ENCODE results near the gene SPP2.

SPP2 gene

DNA sequence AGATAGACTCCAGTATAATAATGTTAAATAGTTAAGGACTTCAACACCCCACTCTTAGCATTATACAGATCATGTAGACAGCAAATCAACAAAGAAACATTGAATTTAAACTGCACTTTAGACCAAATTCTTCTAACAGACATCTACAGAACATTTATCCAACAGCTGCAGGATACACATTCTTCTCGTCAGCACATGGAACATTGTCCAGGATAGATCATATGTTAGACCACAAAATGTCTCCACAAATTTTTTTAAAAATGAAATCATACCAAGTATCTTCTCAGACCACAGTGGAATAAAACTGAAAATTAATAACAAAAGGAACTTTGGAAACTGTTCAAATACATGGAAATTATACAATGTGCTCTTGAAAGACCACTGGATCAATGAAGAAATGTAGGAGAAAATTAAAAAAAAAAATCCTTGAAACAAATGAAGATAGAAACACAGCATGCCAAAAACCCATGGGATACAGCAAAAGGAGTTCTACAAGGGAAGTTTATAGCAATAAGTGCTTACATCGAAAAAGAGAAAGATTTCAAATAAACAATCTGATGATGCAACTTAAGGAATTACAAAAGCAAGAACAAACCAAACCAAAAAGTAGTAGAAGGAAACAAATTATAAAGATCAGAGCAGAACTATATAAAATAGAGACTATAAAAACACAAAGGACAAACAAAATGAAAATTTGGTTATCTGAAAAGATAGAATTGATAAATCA is 12.3 kb upstream of the SPP2 start:
- DNase-seq, result no peak

DNA sequence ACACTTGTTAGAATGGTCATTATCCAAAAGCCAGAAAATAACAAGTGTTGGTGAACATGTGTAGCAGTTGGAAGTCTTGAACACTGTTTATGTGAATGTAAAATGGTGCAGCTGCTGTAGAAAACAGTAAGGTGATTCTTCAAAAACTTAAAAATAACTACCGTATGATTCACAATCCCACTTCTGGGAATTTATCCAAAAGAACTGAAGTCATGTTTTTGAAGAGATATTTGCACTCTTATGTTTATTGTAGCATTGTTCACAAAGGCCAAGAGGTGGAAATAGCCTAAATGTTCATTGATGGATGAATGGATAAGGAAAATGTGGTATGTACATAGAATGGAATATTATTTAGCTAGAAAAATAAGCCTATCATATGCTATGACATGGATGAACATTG is 6.3 kb upstream of the SPP2 start:
- DNase-seq, result no peak

DNA sequence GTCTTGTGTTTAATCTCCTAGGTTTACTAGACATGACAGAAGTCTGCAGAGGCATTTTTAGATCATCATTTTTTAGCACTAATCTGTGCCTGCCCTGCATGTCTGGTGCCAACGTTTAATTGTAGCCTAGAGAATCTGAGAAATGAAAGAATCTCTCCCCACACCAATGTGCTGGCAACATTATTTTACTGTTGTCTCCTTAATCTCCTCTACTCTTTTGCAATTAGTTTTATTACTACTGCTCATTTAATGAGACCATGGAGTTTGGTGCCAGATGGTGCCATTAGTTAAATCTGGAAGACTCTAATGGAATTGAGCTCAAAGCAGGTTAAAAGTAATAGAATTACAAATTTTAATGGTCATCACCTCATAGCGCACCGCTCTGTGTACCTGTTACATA is 4.0 kb upstream of the SPP2 start:
- no peak for DNase-seq

DNA sequence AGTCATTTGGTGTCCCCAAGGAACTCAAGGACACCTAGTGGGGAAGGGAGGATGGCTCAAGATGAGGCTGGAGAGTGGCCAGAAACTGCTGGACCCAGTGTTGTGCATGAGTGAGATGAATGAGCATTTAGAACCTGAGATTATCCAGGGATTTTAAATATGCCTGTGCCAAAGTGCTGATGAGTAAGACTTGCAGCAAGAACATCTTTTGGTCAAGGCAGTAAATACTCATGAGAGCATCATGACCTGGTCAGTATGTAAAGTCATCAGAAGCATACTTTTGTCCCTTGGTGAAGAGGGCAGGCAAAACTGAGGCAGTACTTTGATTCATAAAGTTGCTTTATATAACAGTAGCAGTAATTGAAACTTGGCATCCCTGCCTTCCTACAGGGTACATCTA is 3.1 kb upstream of the SPP2 start:
- DNase-seq, result no peak

DNA sequence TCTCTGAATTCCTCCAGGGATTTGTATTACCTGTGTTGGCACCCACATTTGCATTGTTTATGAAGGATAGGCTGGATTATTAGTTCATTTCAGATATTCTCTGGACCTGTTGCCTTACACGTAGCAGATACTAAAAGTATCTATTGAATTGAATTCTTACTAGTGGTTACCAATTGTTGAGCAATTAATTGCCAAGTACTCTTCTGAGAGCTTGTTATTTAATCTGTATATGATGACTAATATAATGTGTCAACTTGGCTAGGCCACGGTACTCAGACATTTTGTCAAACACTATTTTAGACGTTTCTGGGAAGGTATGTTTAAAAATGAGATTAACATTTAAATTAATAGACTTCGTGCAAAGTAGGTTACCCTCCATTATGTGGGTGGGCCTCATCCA is 2.5 kb upstream of the SPP2 start:
- no peak for DNase-seq

DNA sequence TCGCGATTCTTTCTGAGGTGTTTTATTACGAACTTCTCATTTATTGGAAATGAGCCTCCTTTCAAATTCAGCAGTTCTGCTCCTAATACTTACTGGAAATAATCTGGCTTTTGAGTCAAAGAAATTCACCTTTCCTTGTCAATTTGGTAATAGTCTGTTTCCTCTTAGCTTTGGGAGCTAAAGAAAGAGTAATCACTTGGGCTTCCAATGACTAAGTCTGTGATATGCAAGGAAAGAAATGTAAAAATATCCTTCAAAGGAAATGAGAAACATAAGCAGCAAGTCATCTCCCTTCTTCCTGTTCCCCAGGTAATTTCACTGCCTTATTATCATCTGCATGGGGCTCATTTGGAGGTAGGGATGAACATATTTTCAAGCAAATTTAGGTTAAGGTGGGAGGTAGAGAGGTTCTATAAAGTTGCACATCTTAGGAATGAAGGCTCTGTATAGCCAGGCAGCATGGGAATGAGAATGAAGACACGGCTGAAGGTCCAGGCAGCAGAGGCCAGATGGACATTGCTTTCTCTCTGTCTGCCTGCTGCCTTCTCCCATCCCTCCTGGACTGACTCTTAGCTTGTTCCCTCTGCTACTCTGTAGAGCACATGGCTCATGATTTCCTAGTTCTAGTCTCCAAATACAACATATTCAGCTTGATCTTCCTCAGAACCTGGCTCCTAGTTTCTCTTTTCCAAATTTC is 1.0 kb downstream of the SPP2 start:
- no peak for DNase-seq

DNA sequence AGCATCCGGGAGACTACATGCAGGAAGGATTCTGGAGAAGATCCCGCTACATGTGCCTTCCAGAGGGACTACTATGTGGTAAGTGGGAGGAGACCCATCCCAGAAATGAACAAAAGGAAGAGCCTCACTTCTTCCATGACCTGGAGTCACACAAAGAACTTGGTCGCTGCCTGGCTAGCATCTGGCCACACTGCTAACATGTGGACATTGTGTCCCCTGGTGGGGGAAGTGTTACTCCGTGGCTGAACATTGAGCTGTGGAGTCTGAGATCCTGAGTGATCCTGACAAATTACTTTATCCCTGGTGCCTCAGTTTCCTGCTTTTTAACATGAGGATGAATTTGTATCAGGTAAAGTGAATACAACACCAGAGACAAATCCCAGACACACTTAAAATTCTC is 8.4 kb downstream of the SPP2 start:
- no peak for DNase-seq

DNA sequence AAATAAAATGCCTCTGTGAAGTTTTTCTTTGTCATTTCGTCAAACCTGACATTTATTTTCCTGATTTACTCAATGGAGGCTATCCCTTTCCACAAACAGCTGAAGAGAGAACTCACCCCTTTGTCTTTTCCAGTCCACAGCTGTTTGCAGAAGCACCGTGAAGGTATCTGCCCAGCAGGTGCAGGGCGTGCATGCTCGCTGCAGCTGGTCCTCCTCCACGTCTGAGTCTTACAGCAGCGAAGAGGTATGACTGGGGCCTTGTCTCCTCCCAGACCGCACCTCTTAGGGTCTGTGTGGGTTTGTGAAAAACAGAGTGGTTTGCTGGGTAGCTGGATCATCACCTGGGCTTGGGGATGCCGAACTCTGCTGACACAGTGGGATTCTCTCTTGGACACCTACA is 9.7 kb downstream of the SPP2 start:
- DNase-seq, result no peak

DNA sequence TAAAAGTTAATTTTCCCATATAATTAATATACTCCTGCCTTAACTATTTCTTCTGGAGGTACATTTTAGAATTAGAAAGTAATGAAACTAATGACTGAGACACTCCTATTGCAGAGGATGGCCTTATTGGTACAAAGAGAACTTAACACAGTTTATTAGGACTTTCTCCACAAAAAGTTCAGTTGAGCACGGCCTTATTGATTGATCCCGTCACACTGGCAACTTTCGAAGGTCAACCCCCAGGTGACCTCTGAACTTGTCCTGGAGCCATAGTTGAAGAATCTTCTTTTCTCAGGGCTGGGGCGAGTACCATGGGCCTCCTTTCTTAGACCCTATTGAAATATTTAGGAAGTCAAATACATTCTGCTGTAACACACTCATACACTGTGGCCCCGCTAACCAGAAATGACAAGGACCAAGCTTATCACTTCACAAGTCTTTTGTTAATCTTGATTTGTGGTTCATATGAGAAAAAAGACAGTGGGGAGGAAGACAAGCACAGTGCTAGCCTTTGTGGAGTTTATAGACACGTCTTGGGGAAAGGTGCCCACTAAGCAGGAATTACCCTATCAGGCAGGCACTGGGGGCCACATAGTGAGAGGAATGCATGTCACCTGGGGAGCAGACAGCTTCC is 11.2 kb downstream of the SPP2 start:
- DNase-seq, result no peak

DNA sequence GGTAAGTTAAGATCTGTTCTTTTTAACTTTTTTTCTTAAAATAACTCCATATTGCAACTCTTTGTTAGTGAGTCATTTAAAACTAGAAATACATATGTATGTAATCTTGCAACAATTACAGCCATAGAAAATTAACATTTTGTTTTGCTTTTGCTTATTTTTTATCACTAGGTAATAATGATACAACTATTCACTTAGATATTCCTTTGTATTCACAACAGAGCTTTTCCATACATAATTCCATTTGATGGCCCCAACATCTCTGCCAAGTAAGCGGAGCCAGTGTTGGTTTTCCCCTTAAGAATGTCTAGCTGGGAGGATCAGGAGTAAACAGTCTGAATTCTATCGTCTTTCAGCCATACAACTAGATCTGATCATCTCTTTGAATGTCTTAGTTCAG is 16.1 kb downstream of the SPP2 start:
- no peak for DNase-seq

DNA sequence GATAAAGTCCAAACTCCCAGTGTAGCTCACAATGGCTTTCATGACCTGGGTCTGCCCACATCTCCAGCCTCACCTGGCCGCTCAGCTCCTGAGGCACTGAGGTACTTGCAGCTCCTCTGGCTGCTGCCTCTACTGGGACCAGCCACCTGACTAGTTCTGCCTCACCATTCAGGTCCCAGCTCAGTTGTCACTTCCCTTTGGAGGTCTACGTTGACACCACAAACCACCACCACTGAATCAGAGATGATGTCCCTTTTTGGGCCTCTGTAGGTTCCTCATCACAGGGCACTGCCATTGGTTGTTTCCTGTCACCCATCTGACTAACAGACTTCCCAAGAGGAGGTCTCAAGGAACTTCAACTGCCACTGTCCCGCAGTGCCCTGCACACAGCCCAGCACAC is 21.2 kb downstream of the SPP2 start:
- no peak for DNase-seq

DNA sequence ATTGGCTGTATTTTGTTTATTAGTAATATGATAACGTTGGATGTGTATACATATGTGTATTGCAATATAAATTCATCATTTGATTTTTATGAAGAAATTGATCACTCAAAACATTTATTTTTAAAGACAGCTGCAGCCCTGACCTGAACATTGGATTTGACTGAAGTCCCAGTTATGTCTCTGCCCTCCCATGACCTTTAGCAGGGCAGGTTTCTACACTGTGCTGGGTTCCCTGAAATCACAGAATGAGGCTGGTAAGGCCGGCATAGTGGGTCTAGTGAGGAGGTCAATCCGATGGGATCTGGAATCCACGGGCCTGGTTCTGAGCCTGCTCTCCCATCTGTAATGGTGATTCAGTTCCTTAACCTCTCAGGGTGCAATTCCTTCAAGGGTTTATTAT is 22.0 kb downstream of the SPP2 start:
- no peak for DNase-seq

DNA sequence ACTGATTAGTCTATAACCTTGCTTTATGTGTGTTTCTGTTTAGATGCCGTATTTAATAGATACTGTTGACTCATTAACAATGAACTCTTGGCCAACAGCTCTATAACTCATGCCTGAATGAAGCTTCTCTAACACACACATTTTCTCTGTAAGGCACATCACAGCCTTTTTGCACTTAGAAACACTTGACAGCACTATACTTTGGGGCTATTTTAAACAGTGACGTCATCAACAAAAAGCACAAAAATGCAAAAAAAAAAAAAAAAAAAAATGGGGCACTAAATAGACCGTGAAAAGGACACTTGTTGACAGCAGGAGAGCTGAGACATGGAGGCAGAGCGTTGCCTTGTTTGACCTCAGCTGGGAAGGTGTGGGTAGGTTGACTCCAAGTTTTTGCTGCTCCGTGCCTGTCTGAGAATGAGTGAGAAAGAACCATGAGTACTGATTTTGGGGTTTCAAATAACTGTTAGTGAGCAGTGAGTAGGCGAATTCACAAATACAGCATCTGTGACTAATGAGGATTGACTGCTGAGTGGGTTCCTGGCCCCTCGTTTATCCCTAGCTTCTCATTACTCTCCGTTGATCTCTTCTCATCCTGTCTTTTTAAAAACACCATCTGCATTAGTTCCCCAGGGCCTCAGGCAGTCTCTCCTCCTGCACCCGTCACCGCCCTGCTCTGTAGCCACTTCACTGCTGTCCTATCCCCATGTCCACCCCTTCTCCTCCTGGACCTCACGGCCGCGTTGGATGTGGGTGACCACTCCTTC is 24.4 kb downstream of the SPP2 start:
- DNase-seq, result no peak

DNA sequence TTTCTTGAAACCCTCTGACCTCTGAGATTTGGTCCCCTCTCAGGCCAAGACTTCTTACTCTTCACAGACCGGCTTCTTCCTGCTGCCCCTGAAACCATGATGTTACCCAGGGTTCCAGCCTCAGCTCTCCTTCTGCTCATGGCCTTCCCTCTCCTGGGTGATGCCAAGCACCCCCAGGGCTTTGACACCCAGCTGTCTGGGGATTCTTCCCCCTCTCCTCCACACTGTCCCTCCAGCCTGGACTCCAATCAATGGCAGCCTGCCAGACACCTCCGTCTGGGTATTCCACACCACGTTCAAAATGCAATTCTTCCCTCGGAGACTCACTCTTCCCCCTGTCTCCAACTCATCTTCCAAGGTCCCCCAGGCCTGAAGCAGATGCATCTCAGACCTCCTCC is 25.0 kb downstream of the SPP2 start:
- DNase-seq, result no peak

DNA sequence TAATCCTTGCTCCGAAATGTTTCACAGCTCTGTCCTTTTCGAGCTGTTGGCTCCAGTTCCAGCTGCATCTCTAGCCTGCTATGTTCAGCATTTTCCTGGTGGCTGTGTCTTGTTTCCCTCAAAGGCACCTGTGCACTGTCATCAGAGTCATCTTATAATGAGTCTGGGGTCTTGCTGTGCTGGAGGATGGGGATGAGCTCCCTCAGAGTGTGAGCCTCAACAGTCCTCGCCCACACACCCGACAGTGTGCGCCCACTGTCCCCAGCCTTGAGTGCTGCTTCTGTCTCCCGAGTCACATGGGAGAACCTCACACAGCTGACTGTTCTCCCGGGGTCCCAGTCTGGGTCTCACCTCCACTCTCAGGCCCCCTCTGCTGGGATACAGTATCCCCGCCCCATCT is 25.4 kb downstream of the SPP2 start:
- DNase-seq, result no peak

DNA sequence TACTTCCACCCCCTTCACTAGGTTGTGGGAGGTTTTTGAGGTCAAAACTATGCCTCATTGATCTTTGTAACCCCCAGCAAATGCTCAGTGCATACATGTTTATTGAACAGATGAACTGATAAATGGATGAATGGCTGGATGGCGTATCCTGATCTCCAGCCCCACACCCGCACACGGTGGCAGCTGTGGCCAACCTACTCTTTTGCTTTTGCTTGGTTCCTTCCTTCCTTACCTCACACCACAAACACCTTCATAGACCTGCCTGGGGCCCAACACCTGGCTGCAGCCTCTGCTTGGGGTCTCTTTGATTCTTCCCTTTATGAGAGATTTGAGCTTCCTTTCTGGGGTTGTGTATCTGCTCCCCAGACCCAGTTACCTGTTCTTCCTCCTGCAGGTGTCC is 25.9 kb downstream of the SPP2 start:
- DNase-seq, result no peak

DNA sequence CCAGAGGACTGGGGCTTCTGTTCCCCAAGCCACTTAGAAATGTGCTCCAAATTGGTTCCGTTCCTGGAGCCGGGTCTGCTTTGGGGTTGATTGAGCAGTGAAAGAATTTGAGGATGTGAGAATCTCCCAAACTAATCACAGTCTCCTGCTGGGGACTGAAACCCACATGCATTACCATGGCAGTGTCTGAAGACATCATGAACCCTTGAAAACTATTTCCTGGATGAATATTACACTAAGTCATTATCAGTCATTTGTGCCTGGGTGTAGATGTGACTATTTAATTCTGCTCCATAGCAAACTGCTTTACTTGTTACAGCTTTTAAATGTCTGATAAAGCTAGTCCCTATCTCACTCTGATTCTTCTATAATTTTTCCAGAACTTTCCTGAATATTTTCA is 27.6 kb downstream of the SPP2 start:
- DNase-seq, result no peak

DNA sequence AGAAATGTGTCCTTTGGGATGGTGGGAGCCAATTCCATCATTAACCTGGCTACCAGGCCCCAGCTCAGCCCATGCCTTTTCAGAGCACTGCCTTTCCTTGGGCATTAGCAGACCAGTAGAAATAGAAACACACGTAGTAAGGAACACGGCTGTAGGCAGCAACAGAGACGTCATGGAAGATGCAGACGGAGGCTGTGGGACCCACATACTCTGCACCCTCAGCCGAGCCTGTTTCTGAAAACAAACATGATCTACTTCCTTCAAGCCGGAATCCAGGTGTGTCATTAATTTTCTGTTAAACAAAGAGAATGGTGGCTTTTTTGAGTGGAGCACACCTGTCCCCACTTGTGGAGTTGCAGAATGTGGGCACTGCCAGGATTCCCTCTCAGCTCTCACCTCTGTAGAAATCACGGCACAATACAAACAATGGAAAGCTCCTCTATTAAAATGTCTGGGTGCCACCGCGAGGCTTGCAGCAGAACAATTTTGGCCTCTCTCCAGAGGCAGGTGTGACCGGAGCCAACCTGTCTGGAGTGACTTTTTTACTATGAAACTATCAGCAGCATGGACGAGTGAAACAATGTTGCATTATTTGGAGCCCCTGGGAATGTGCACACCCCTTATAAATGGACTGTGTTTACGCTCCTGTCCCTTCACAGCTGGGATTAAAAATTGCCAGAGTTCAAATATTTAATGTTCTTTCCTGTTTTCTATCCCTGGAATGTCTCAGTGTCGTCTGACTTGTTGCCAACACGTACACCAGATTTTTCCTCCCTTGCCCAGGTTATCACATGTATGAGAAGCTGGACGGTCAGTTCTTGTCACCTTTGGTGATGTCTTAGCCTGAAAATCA is 31.7 kb downstream of the SPP2 start:
- DNase-seq, result no peak

DNA sequence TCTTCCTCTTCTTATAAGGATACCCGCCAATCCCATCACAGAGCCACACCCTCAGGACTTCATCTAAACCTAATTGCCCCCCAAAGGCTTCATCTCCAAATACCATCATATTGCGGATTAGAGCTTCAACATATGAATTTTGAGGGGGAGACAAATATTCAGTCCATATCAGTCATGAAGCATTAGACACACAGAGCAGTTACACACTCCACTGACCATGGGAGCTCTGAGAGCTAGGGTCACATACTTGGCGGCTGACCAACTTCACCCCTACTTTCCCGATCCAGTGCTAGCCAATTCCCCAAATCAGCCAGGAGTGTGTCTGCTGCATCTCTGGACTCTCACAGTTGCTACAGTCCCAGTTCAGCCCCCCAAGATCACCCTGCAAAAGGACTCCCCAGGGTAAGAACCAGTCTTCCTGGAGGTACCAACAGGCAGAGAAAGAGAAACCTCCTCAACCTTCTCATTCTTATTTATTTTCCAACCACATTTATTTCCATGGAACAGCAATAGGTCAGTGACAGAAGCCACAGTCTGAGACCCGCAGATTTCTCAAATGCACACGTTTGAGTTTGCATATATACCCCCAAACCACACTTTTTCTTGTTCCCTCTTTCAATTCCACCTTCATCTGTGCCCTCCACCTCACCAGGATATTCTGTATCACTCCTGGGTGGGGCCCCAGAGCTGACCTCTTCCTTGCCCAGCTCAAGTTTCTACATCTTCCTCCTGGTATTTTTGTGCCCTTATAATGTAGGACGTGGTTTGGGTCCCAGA is 33.3 kb downstream of the SPP2 start:
- DNase-seq, result no peak

DNA sequence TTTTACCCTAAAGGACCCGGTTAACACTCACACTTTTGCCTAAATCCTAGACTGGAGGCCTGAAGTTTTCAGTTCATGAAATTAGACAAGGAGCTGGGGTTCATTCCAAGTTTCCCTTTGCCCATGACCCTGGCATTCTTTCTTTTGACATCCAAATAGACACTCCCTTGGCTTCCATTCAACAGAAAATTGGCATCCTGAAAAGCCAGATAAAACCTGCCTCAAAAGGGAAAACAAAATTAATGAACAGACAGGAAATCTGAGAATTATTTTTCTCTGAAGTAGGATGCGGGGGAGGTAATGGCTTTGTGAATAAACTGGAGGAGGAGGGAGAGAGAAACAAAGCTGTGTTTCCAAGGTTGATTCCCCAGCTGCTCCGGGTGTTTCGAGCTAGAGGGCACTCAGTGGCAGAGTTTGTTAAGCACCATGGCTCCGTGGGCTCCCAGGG is 41.0 kb downstream of the SPP2 start:
- peak; percentile 56 for DNase-seq

DNA sequence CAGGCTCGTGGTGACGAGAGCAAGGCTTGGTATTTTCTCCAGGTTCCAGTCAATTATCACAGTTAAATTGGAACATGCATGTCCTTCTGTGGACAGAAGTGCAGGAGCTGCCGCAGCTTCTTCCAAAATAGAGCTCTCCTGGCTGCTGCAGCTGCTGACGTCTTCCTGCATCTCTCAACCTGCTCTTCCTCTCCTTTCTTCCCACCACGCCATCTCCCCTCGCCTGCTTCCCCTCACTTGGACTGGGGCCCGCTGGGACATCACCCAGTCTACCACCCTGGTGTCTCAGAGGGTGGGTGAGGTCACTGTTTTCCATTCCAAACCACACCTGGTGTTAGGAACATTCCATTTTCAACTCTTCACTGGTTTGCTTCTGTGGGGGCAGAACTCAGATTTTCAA is 41.4 kb downstream of the SPP2 start:
- DNase-seq, result no peak

DNA sequence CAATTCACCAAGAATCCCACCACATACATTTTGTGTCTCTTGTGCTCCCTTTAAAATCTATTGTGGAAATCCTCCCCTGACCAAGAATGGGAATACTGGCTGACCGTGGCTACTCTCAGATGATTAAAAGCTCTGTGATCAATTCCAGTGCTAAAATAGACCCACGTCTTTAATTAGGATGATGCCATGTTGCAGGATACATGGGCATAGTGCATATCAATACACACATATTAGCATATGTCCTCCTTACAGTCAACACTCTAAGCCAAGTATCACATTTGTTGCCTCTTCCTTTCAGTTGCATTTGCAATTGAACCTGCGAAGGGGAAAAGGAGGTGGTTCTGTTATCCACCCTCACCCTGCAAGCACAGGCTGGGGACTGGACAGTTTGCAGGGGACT is 41.8 kb downstream of the SPP2 start:
- no peak for DNase-seq

All from NCI-H2227 treated with DMSO at 0.1 percent for 48 hours (cell line).